CD4-positive, alpha-beta T cell treated with Interleukin-6 at 100 ng/mL for 8 hours (primary cell): ENCODE measurements around the gene FBXO17.
"Not testable (repeated sequence)": the region's sequence is repeated elsewhere in the genome, so short reads cannot be mapped to it uniquely, and the experiment has no call there.

Experiments used
- DNase-seq: peaks from one replicate; pipeline ENCODE4 v3.0.0-alpha.2; 2020; ENCODE audit warnings: mixed read lengths, low spot score

Gene FBXO17

GRCh38 chr19:38975214-38975860, at the start of gene FBXO17:
Gene FBXO17, minus strand, starts transcription at chr19:38975742. Its CDS starts 25,423 bp downstream, at chr19:38950319.
- no peak for DNase-seq

- no peak for DNase-seq
These were observed 49.5 kb upstream of the FBXO17 start for GRCh38 chr19:39024875-39025641.

- no peak for DNase-seq
These were observed 45.5 kb upstream of the FBXO17 start for GRCh38 chr19:39021063-39021462.

GRCh38 chr19:39017646-39018045, 42.1 kb upstream of the FBXO17 start:
- DNase-seq: no peak

GRCh38 chr19:39017026-39017425, 41.5 kb upstream of the FBXO17 start:
- no peak for DNase-seq

- DNase-seq: no peak
These were observed 38.5 kb upstream of the FBXO17 start for GRCh38 chr19:39014037-39014436.

GRCh38 chr19:39009001-39009400, 33.5 kb upstream of the FBXO17 start:
- no peak for DNase-seq

GRCh38 chr19:39008137-39008536, 32.6 kb upstream of the FBXO17 start:
- no peak for DNase-seq

GRCh38 chr19:39007096-39007495, 31.6 kb upstream of the FBXO17 start:
- no peak for DNase-seq

- DNase-seq: no peak
These were observed 28.9 kb upstream of the FBXO17 start for GRCh38 chr19:39004403-39004802.

GRCh38 chr19:39003796-39004195, 28.3 kb upstream of the FBXO17 start:
- DNase-seq: no peak

GRCh38 chr19:39003188-39003587, 27.6 kb upstream of the FBXO17 start:
- DNase-seq: no peak

GRCh38 chr19:39001041-39001440, 25.5 kb upstream of the FBXO17 start:
- DNase-seq: no peak

- not testable (repeated sequence) for DNase-seq
These were observed 22.0 kb upstream of the FBXO17 start for GRCh38 chr19:38997576-38997975.

- no peak for DNase-seq
These were observed 17.7 kb upstream of the FBXO17 start for GRCh38 chr19:38993271-38993670.

- no peak for DNase-seq
These were observed 15.6 kb upstream of the FBXO17 start for GRCh38 chr19:38990949-38991697.

GRCh38 chr19:38989614-38990013, 14.1 kb upstream of the FBXO17 start:
- DNase-seq: not testable (repeated sequence)

GRCh38 chr19:38989066-38989605, 13.6 kb upstream of the FBXO17 start:
- no peak for DNase-seq

- not testable (repeated sequence) for DNase-seq
These were observed 13.1 kb upstream of the FBXO17 start for GRCh38 chr19:38988627-38989026.

GRCh38 chr19:38987745-38988144, 12.2 kb upstream of the FBXO17 start:
- not testable (repeated sequence) for DNase-seq

- no peak for DNase-seq
These were observed 9.7 kb upstream of the FBXO17 start for GRCh38 chr19:38985262-38985661.

- DNase-seq: no peak
These were observed 5.2 kb upstream of the FBXO17 start for GRCh38 chr19:38980583-38981374.
